NCI-H1436 (cell line): ENCODE results near the gene PSMG4.
A peak's percentile ranks its signal among the peaks of the same experiment; 100 is the strongest.

Experiments used
- DNase-seq: peaks from one replicate; lab custom pipeline; 2025; lab: John Stamatoyannopoulos, UW

PSMG4 gene

DNA sequence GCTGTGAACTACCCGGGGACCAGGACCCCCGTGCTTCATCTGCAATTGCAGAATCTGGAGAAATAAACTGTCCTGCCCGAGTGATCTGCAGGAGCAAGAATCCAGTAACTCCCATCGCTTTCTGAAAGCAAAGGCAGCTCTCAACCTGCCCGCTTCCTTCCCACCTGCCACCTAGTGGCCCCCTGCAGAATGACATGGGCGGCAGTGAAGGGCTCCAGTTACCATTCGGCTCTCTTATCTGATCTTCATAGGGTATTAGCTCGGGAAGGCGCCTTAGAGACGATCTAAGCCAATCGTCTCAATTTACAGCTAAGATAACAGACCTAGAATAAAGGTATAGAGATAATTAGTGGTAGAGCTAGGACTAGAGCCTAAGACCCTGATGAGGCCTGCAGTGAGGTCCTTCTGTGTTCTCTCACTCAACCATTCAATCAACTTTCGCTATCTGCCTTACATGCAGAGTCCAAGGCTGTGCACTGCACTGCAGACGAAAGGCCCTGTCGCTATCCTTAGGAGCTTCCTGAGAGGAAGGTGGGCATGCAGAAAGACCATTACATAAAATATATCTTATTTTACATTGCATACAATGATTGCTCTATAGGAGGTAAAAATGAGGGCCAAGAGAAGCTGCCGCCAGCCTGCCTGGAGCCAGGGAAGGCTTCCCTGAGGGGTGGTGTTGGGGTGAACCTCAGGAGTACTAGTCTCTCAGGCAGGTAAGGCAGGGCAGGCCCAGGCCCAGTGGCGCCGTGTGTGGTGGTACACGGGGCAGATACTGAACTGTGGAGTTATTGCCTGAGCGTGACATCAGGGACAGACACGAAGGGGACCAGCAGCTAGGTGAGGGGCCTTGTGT lies 7.1 kb upstream of the PSMG4 start:
- DNase-seq, result peak; percentile 77

DNA sequence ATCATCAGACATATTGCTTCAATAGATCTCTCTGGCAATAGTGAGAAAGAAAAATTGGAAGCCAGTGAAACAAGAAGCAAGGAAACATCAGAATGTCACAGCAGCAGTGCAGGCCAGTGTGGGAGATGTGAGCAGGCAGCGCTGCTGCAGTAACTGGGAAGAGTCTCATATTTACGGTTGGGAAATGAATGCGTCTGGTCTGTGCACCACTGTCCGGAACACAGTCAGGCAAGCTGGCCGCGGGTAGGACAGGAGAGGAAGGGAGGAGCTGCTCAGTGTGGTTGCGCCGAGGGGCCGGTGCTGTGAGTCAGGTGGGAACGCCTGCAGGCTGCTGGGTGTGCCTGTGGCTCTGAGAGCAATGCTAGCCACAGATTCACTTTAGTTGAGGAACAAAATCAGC lies 6.4 kb upstream of the PSMG4 start:
- no peak for DNase-seq

DNA sequence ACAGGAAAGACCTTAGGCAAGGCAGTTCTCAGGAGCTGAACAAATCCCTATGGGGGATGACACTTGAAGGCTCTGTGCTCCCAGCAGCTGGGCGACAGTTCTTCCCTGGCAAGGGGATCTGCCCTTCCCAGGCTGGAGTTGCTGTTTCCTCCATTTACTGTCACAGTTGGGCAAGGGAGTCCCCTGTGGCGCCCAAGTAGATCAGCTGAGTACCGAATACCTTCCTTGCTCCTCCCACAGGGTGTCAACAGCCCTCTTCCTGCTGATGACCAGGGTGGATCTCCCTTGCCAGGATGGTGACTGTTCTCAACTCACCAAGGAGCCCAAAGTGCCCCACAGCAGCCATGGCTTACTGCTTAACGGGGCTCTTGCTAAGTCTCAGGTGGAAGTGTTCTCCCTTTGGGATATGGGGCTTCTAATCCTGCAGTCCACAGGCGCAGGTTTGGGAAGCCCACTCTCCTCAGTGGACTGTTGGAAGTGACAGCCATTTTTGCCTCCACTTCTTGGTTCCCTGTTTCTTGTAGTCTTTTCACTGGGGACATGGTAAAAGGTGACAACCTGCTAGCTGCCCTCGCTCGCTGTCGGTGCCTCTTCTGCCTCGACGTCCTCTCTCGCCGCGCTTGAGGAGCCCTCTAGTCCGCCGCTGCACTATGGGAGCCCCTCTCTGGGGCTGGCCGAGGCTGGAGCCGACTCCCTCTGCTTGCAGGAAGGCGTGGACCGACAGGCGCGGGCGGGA lies 5.7 kb upstream of the PSMG4 start:
- DNase-seq, result no peak

DNA sequence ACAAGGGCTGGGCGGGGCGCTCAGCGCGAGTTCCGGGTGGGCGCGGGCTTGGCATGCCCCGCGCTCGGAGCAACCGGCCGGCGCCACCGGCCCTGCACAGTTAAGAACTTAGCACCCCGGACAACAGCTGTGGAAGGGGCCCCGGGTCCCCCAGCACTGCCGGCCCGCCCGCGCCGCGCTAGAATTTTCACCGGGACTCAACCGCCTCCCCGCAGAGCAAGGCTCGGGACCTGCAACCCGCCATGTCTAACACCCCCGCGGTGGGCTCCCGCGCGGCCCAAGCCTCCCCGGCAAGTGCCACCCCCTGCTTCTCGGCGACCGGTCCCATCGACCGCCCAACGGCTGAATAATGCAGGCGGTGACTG lies 5.2 kb upstream of the PSMG4 start:
- DNase-seq, result no peak

DNA sequence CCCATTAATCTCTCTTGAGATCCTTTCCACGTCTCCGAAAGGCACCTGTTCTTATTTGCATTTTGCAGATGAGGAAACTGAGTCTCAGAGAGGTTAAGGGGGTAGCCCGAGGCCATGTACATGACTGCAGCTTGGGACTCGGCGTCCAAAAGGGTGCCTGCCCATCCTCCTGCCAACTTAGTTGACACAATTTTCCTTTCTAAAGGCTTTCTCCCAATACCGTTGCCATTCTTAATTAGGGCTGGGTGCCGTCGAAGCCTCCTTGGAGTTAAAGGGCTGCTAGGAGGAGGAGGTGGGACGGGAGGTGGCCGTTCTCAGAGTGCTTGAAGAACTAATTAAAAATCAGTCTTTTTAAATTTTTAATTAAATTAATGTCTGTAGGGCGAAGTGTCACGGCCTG lies 546 bp upstream of the PSMG4 start:
- no peak for DNase-seq

DNA sequence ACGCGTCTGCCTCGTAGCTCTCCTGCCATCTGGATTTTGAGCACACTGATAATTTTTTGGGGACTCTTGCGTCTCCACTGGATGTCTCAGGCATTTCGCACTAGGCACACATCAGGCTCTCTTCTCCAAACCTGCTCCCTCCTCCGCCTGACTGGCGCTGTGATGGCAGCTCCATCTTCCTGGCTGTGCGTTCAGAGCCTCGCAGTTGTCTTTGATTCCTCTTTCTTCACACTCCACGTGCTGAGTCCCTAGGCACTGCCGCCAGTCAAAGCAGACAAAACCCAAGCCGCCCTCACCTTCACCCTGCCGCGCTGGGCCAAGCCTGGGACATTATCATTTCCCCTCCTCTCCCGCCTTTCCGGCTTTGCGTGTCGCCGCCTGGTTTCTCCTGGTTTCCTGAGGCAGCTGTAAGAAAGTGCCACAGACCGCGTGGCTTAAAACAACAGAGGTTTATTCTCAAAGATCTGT lies 778 bp downstream of the PSMG4 start:
- peak; percentile 14 for DNase-seq

DNA sequence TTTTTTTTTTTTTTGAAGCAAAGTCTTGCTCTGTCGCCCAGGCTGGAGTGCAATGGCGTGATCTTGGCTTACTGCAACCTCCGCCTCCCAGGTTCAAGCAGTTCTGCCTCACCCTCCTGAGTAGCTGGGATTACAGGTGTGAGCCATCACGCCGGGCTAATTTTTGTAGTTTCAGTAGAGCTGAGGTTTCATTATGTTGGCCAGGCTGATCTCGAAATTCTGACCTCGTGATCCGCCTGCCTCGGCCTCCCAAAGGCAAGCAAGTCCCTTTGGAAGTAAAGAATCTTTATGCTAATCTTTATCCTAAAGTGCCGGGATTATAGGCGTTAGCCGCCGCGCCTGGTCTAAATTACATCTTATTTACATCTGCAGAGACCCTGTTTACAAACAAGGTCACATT lies 1.5 kb downstream of the PSMG4 start:
- DNase-seq, result no peak

DNA sequence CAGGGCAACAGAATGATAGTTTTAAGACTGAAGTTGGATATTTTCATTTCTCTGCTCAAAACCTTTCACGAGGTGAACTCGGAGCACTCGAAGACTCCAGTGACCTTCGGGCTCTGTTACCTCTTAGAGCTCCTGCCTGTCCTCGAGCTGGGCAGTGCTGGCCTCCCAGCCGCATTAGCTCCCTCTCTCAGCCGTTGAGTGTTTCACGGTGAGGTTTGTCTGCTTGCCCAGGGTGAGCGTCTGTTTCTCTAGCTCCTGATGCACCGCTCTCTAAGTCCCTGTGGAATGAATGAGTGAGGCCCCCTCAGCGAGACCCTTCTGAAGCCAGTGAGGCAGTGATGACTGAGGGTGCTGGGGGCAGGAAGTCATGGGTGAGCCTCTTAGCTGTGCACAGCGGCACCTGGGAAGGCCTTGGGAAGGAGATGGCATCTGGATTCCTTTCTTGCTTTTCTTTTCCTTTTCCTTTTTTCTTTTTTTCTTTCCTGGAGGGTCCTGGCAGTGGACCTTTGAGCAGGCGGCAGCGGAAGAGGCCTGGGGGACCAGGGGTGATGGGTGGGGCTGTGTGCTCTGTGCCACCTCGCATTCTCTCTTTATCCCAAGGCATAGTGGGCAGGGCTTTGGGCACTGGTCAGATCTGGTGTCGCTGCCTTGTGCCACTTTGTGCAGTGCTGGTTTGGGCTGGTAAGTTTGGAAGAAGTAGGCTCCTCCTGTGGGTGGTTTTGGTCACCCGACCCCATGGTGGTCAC lies 2.2 kb downstream of the PSMG4 start:
- no peak for DNase-seq

DNA sequence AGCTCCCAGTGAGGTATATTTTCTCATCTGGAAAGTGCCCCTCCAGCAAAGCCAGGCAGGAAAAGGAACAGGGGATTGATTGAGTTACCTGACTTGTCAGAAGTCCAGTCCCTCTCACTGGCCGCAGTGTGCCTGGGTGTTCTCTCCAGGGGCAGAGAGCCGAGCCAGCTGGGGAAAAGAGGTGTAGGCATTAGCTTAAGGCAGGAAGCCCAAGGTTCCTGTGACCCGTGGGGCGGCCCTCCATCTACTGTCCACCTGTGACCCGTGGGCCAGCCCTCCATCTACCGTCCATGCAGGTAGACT lies 2.7 kb downstream of the PSMG4 start:
- DNase-seq, result no peak

DNA sequence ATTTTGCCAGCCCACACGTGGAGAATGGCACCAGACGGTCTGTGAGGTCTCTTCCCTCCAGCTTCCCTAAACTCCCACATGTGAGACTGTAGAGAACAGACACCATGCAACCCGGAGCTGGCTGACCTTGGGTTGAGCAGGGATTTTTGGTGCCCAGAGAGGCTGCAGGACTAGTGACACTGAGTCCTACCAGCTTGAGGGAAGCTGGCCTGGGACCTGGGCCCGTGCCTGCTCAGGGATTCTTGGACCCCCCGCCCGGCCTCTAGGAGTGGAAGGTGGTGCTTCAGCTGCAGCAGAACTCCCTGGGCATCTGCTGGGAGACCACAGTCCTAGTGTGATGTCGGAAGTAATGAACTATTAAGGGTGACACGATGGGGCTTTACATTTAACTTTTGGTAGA lies 3.2 kb downstream of the PSMG4 start:
- DNase-seq, result no peak

DNA sequence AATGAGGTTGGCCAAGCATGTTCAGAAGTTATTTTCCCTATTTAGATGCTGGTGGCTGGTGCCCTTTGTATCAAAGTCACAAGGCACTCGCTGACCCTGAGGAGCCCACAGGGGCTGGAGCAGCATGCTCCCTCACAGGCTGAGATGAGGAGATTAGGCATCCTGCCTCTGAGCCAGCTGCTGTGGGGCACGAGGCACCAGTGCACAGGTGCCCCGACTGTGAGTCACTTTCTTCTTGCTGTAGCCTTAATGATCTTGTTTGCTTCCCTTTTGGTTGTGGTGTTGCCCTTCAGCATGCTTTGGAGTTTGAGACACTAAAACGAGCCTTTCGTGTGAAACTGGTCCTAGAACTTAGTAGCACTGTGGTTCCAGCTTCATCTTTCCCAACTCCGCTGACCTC lies 4.3 kb downstream of the PSMG4 start:
- DNase-seq, result no peak

DNA sequence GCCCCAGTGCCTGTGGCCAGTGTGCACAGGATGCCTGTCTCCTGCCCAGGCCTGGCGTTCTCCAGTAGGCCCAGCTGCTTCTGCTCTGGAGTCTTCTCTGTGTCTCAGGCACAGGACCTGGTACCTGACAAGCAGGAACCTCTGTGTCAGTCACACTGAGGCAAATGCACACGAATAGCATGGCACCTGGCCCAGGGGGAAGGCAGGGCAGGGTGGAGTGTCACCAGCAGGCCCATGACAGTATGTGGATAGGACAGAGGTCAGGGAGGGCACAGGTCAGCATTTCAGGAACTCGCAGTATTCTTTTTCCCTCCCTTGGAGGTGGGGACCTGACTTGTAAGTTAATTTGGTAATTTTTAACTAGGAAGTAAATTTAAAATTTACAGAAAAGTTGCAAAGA lies 5.6 kb downstream of the PSMG4 start:
- DNase-seq, result no peak

DNA sequence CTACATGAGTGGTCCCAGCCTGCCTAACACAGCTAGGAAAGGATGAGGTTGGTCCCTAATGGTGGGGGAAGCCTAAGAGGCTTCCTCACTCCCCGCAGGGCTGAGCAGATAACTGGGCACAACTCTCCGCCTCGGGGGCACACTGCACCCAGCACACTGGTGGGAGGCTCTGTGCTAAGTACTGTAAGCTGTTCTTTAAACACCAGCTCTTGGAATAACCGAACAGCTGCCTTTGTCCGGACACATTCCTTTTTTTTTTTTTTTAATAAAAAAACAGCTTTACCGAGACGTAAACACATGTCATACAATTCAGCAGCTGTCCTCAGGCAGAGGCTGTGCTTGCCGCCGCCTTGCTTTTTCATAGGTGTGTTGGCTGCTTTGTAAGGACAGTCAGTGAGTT lies 6.9 kb downstream of the PSMG4 start:
- DNase-seq, result no peak

DNA sequence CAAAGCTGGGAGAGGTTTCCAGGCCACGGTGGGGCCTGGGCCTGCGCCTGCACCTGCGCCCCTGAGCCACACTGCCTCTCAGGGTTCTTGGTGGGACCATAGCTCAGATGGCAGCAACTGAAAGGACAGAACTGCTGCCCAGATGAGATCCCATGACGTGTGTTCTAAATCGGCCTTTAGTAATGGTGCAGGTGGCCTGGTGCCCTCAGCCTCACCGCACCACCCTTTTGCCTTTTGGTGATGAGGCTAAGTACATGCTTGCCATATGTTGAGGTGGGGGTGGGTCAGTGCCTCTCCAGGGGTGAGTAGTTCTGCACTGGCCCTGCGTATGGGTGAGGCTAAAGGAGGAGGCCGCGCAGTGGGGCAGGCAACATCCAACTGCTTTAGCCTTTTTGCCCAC lies 7.4 kb downstream of the PSMG4 start:
- DNase-seq, result no peak

DNA sequence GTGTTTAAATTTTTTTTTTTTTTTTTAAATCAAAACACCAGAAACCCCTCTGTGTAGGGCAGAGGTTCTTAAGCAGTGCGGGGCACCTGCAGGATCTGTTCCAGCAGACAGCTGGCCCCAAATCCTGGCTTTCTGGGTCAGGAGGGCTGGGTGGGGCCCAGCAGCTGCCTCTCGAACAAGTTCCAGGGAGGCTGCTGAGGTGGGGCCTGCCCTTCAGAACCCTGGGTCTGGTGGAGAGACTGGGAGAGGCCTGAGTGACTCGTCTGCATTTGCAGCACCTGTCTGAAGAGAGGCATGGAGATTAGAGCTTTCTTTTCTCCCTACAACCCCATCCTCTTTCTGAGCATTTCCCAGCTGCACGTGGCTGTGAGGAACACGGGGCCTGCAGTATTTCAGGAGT lies 8.4 kb downstream of the PSMG4 start:
- no peak for DNase-seq

DNA sequence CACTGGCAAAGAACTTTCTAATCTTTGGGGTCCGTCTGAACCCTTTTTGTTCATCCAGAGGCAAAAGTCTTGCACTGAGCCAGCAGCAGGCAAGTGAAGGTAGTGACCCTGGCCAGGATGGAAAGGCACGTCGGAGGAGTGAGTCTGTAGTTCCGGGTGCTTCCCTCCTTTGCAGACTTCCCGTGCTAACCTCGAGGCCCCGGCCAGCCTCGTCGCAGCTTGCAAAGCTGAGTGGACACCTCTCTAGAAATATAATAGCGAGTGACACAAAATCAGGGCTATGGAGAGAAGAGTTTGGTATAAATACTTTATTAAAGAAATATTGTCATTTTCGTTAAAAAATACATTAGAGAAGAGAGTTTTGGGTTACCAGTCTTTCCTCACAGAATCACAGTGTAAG lies 9.9 kb downstream of the PSMG4 start:
- DNase-seq, result no peak

DNA sequence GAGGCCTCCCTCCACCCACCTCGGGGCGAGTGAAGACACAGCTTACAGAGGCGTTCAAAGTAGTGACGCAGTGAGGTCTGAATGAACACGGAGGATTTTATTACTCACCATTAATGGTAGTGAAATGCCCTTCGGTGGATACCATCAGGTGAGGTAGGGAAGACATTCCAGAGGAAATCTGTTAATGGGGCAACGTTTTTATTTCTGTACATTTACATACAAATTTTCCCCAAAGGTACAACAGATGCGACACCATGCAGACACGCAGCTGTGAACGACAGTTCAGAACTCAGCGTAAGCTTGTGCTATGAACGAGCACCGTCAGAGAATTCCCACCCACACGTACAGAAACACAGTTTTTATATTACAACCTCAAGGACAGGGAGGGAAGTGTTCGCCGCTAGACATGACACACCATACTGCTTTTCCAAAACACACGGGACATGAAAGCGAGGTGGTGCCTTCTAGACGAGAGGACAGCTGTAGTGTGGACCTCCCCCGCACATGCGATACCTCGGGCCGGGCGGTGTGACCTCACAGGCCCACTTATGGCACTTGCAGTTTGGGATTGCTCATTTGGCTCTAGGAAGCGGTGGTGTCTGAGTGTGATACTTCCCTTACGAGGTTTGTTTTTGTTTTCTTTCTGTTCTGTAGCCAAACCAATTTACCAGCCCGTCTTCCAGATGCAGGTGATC lies 10.7 kb downstream of the PSMG4 start:
- no peak for DNase-seq

DNA sequence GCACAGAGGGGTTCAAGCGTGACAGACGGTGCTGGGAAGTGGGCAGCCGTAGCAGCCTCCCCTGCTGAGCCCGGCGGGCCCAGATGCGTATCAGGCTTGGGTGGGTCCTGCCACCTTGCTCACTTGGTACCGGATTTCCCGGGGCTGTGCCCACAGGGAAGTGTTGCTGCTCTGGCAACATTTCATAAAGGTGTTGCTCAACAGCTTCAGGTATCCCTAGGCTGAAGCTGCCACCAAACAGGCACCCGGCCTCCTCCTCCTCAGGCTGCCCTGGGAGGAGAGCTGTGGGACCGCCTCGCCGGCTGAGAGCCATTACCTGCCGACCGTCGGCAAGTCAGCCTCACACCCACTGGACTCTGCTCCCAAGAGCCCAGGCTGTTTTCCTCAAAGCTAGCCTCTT lies 11.5 kb downstream of the PSMG4 start:
- DNase-seq, result no peak

DNA sequence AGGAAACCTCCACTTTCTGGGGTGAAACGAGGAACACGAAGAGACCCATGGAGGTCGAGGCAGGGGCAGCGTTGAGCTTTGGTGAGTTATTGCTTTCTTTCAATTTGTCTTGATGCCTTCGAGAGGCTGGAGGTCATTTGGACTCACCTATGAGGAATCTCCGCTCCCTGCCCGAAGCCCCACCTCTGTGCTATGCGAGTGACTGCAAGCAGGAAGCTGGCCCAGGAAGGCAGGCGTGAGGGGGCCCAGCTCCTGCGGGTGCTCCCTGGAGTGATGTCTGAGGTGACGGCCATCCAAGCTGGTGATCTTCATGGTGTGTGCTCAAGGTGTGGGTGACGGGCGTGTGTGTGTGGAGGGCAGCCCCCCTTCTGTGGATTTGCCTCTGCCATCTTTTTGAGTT lies 13.0 kb downstream of the PSMG4 start:
- no peak for DNase-seq

DNA sequence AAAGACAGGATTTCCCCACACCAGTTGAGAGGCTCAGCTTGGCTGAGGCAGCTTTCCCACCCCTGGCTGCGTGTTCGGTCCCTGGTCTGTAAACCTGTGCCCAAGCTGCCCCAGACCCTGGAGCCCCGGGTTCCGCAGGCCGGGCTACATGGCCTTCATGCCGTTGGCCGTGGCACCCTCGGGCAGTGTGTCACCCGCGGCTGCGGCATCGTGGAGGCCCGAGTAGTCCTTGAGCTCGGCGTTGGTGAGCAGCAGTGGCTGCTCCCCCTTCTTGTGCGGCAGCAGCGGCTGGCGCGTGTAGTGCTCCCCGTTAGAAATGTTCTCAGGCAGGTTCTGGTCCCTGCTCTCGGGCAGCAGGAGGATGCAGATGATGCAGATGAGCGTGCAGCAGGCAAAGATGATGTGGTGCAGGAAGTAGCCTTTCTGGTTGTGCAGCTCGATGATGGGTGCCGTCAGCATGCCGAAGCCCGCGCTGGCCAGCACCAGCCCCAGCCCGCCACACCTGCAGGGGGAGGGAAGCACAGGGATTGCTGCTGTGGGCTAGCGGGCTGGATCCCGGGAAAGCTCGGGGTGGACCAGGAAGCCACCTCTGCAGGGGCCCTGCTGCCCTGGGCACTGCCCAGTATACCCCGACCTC lies 14.3 kb downstream of the PSMG4 start:
- no peak for DNase-seq

DNA sequence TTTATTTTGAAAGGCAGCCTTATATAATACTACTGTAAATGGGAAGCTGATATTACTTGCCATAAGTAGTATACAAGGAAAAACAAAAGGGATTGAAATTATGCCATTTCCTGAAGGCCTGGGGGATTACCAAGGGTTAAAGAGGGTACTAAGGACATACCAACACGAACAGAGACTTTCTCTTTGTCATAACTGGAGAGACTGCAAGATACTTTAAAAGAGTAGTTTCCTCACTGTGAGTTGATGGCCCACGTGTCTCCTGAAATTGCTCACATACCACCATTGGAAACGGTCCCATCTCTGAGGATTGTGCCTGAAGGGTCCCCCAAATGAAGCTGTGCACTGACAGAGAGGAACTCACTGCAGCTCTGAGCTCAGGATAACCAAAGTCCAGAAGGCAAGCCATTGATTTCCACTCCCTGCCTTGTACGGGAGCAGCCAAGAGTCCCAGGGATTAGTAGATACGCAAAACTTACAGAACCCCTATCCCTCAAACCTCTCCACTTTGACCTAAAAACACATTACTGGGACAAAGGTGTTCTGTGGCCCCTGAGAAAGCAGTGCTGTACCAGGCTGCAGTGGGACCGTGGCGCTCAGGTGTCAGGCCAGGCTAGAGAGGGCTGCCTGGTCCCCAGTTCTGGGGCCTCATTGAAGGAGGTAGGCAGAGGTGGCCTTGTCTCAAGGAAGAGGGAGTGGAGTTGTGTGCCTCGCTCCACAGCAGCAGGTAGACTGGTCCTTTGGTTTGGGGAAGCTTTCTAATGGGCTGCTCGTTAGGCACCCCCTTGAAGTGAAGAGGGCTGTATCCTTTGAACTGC lies 15.2 kb downstream of the PSMG4 start:
- no peak for DNase-seq
